ENCODE data around the gene SIAH2. TPM values are rescaled to one million over a fixed set of nuclear protein-coding genes. Genes with fewer than 3 reads are reported as not detected.

The SIAH2 gene
- total and polyA plus RNA-seq, 7 donors: 8.8 to 15.2 (median 12.8) TPM

- Histone ChIP-seq H3K36me3 (ENCODE audit: insufficient read depth in 1 of 2, low read depth in 1 of 2) (peaks cover 0 to 21% of the 10 kb centered on the region in 2 donors), H3K9me3 (no peaks in the 10 kb centered on the region), H3K4me1 (peaks cover 30% of the 10 kb centered on the region), H3K27me3 (ENCODE audit: insufficient read depth in 3 of 3, low read length in 2 of 3) (no peaks in the 10 kb centered on the region), H3K4me3 (no peak overlapping the region), H3K27ac (no peak overlapping the region)
- 94 to 97% (median 96%) methylated on average over 15 of the region's 15 CpGs for WGBS, 3 donors
- intact Hi-C loops (cut with DNase I): no loop called here
- TF ChIP-seq, protein P1, sequence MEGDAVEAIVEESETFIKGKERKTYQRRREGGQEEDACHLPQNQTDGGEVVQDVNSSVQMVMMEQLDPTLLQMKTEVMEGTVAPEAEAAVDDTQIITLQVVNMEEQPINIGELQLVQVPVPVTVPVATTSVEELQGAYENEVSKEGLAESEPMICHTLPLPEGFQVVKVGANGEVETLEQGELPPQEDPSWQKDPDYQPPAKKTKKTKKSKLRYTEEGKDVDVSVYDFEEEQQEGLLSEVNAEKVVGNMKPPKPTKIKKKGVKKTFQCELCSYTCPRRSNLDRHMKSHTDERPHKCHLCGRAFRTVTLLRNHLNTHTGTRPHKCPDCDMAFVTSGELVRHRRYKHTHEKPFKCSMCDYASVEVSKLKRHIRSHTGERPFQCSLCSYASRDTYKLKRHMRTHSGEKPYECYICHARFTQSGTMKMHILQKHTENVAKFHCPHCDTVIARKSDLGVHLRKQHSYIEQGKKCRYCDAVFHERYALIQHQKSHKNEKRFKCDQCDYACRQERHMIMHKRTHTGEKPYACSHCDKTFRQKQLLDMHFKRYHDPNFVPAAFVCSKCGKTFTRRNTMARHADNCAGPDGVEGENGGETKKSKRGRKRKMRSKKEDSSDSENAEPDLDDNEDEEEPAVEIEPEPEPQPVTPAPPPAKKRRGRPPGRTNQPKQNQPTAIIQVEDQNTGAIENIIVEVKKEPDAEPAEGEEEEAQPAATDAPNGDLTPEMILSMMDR (IDR thresholded peaks at IDR 0.05): no peak
- DNase-seq: no peak
- ATAC-seq: no peak
These were observed 20.8 kb downstream of the SIAH2 start for GRCh38 chr3:150742141-150742523.

DNA sequence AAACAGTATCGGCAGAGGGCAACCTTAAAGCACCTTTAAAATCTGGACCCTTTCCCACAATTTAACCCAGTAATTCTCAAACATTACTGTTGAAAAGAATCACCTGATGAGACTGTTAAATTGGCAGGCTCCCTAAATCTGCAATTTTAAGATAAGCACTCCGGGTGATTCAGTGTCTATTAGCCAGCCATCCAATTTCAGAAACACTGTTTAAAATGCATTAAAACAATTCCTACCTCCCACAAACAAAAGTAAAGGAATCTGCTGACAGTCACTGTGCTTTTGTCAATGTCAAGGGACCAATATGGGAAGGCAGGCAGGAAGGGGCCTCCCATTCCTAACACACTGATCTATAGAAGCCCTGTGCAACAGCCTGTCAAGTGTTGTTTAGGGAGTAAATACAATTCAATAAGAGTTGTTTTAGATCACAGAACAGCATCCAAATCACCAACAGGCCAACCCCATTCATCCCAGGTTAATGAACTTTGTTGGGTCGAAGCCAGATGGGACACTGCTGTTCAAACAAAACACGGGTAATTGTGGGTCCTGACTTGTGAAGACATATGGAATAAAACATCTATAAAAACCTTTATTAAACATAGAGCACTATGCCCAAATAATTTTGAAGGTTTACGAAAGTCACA lies 21.4 kb downstream of the SIAH2 start:
- Histone ChIP-seq H3K27me3 (ENCODE audit: insufficient read depth in 3 of 3, low read length in 2 of 3) (no peaks in the 10 kb centered on the region), H3K36me3 (ENCODE audit: insufficient read depth in 1 of 2, low read depth in 1 of 2) (peaks cover 0 to 21% of the 10 kb centered on the region in 2 donors), H3K27ac (no peak overlapping the region), H3K9me3 (no peaks in the 10 kb centered on the region), H3K4me1 (peaks cover 27% of the 10 kb centered on the region), H3K4me3 (no peak overlapping the region)
- no peak for DNase-seq
- TF ChIP-seq, protein P1 (IDR thresholded peaks at IDR 0.05): no peak
- intact Hi-C loops (cut with DNase I): no loop called here
- WGBS, 3 donors: 76 to 87% (median 78%) methylated on average over 5 of the region's 5 CpGs
- ATAC-seq: no peak

DNA sequence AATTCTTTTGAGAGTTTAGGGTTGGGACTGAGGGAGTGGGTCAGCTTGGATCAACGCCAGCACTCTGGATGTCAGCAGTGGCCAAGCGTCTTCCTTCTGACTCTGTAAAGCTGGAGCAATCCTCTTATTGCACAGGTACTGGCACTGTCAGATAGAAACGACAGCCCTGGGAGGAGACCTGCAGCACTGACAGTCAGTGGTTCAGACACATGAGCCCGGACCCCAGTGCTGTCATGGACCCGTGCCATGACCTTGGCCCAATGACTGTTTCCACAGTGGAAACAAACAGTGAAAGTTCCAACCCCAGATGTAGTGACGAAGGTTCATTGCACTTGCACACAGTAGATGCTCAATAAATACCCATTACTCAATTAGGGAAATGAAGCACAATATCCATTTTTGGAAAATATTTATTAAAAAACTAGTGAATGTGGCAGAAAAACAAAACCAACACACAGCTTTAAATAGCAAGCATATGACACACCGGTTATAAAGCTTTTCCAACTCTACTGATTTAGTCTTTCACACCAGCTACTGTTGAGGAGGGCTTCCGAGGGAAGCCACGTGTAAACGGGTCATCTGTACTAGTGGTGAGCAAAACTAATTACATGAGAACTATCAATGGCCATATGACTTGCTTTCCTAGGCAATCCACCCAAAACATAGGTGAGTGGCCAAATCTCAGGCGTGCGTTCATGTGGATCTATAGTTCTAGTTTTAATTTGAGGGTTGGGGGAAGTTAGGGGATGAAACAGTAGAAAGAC lies 22.1 kb downstream of the SIAH2 start:
- Histone ChIP-seq H3K9me3 (no peaks in the 10 kb centered on the region), H3K36me3 (ENCODE audit: insufficient read depth in 1 of 2, low read depth in 1 of 2) (peaks cover 0 to 21% of the 10 kb centered on the region in 2 donors), H3K27ac (no peak overlapping the region), H3K27me3 (ENCODE audit: insufficient read depth in 3 of 3, low read length in 2 of 3) (no peaks in the 10 kb centered on the region), H3K4me1 (peaks cover 24% of the 10 kb centered on the region), H3K4me3 (no peak overlapping the region)
- DNase-seq: no peak
- TF ChIP-seq, protein P1 (IDR thresholded peaks at IDR 0.05): no peak
- no peak for ATAC-seq
- WGBS, 3 donors: 77 to 87% (median 84%) methylated on average over 12 of the region's 12 CpGs
- intact Hi-C loops (cut with DNase I): no loop called here

GRCh38 chr3:150739877-150740645 lies 22.9 kb downstream of the SIAH2 start:
- no peaks in the 10 kb centered on the region for H3K9me3 ChIP-seq
- H3K27ac ChIP-seq: no peak overlapping the region
- no peak overlapping the region for H3K4me3 ChIP-seq
- 82 to 93% (median 84%) methylated on average over 8 of the region's 8 CpGs for WGBS, 3 donors
- H3K27me3 ChIP-seq (ENCODE audit: insufficient read depth in 3 of 3, low read length in 2 of 3): no peaks in the 10 kb centered on the region
- DNase-seq: no peak
- no peak for ATAC-seq
- intact Hi-C loops (cut with DNase I): no loop called here
- H3K4me1 ChIP-seq: peaks cover 24% of the 10 kb centered on the region
- peaks cover 0 to 21% of the 10 kb centered on the region in 2 donors for H3K36me3 ChIP-seq (ENCODE audit: insufficient read depth in 1 of 2, low read depth in 1 of 2)
- TF ChIP-seq, protein P1 (IDR thresholded peaks at IDR 0.05): no peak

Measured in psoas muscle (tissue), 8 donors.